HG03039 (cell line): ENCODE data around the gene SYF2.

ENCODE experiments used
- ATAC-seq: cut with Tn5 transposase; IDR thresholded peaks from one replicate; pipeline ENCODE4 v1.9.1; 2021; ENCODE audit warnings: mild to moderate bottlenecking, moderate library complexity; ENCODE audit not compliant: unreplicated experiment

Gene SYF2

GRCh38 chr1:25186161-25187007, 45.9 kb downstream of the SYF2 start:
- no peak for ATAC-seq

- ATAC-seq, result no peak
These were observed 46.7 kb downstream of the SYF2 start for GRCh38 chr1:25185409-25186160.

- no peak for ATAC-seq
These were observed 48.1 kb downstream of the SYF2 start for GRCh38 chr1:25184001-25184762.

GRCh38 chr1:25183126-25183980, 48.9 kb downstream of the SYF2 start:
- ATAC-seq, result no peak

GRCh38 chr1:25182629-25183028, 49.7 kb downstream of the SYF2 start:
- no peak for ATAC-seq

GRCh38 chr1:25180996-25181395, 51.3 kb downstream of the SYF2 start:
- no peak for ATAC-seq

- no peak for ATAC-seq
These were observed 53.3 kb downstream of the SYF2 start for GRCh38 chr1:25178917-25179561.

- ATAC-seq, result no peak
These were observed 57.3 kb downstream of the SYF2 start for GRCh38 chr1:25174730-25175612.

- ATAC-seq, result no peak
These were observed 58.0 kb downstream of the SYF2 start for GRCh38 chr1:25174363-25174729.

- ATAC-seq, result no peak
These were observed 58.4 kb downstream of the SYF2 start for GRCh38 chr1:25173809-25174340.
